ENCODE data around the gene CREBBP.

- TF ChIP-seq CTCF (IDR thresholded peaks at IDR 0.05), result no peak
- no peak for TF ChIP-seq POLR2A (IDR thresholded peaks at IDR 0.05)
Measured at GRCh38 chr16:3732171-3732570, 148.3 kb downstream of the CREBBP start.
